Activated T-helper 1 cell treated with anti-CD3 and anti-CD28 coated beads, Interleukin-12 subunit alpha, Interleukin-12 subunit beta, Interleukin-2, Interleukin-4 antibody, amounts not matched to agents 30 ng/mL and 10 ng/mL and 1 ng/mL, durations not matched to agents 14 hours and 24 hours and 36 hours (primary cell): Measurements from ENCODE around the gene HSPA12B. TPM values are rescaled to one million over a fixed set of nuclear protein-coding genes. Genes with fewer than 3 reads are reported as not detected.
A peak's percentile ranks its signal among the peaks of the same experiment; 100 is the strongest.

ENCODE experiments used
- DNase-seq: peaks from one replicate; pipeline ENCODE4 v3.0.0; 2021; ENCODE audit warnings: low spot score
- H3K27ac Mint-ChIP-seq: one replicate; pipeline ENCODE4 v1.8.0; 2021; ENCODE audit warnings: mild to moderate bottlenecking, mixed read lengths
- H3K27me3 Mint-ChIP-seq: one replicate; pipeline ENCODE4 v1.8.0; 2022; ENCODE audit warnings: mild to moderate bottlenecking, moderate library complexity, mixed read lengths; ENCODE audit not compliant: insufficient read depth
- H3K36me3 Mint-ChIP-seq: one replicate; pipeline ENCODE4 v1.8.0; 2021; ENCODE audit warnings: low read depth, mixed read lengths
- H3K4me1 Mint-ChIP-seq: one replicate; pipeline ENCODE4 v1.8.0; 2021; ENCODE audit warnings: low read depth, mixed read lengths
- H3K4me3 Mint-ChIP-seq: one replicate; pipeline ENCODE4 v1.8.0; 2021; ENCODE audit warnings: mild to moderate bottlenecking, moderate library complexity, mixed read lengths
- H3K9me3 Mint-ChIP-seq: one replicate; pipeline ENCODE4 v1.8.0; 2021; ENCODE audit warnings: mixed read lengths
- intact Hi-C: fragments of 100-400 bp; cut with micrococcal nuclease; formaldehyde crosslinking; loops from one replicate; pipeline ENCODE4 v1.15.1; 2024
- total RNA-seq: library from RNA; stranded (reverse); gene quantifications from 2 replicates; pipeline ENCODE4 v1.2.3, GENCODE V29; 2022

The HSPA12B gene
- total RNA-seq, 1 donor from 2014 or later = not detected

DNA sequence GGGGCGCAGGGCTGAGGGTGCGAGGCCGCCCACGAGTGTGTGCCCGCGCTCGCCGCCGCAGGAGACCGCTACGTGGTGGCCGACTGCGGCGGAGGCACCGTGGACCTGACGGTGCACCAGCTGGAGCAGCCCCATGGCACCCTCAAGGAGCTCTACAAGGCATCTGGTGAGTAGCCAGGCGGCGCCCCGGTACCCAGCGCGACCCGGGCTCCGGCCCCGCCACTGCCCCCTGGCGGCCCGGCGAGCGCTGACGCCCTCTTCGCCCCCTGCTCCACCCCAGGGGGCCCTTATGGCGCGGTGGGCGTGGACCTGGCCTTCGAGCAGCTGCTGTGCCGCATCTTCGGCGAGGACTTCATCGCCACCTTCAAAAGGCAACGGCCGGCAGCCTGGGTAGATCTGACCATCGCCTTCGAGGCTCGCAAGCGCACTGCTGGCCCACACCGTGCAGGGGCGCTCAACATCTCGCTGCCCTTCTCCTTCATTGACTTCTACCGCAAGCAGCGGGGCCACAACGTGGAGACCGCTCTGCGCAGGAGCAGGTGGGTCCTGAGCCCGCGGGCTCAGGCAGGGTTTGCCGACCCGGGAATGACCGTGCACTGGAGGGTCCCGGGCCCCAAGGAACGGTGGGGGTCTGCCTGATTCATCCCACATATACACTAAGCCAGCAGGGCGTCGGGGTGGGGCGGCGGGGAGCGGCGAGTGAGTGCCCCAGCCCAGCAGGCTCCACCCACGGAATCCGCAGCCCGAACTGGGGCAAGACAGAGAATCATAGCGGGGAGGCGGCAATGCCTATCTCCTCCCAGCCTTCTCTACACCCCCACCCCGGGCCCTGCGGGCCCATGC lies 17.4 kb downstream of the HSPA12B start:
- peak; percentile 14 for DNase-seq
- H3K36me3 Mint-ChIP-seq = no peaks in the 10 kb centered on the region
- H3K27me3 Mint-ChIP-seq = peaks cover 7% of the 10 kb centered on the region
- H3K27ac Mint-ChIP-seq = no peak overlapping the region
- H3K4me3 Mint-ChIP-seq = no peak overlapping the region
- H3K9me3 Mint-ChIP-seq = no peaks in the 10 kb centered on the region
- intact Hi-C loops = loop anchor here (5.0 kb wide), 1 partner anchor 73 kb away; no protein-coding TSS in a partner anchor
- peaks cover 12% of the 10 kb centered on the region for H3K4me1 Mint-ChIP-seq

DNA sequence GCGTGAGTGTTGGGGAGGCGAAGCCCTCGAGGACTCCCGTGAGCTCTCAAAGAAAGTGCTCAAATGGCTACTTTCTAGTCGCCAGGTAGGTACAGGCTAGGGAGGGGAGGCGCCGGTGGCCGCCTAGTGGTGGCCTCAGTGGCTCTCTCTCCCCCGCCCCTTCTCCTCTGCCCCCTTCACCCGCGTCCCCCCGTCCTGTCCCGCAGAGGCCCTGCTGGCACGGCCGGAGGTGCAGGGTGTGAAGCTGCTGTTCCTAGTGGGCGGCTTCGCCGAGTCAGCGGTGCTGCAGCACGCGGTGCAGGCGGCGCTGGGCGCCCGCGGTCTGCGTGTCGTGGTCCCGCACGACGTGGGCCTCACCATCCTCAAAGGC lies 18.8 kb downstream of the HSPA12B start:
- intact Hi-C loops = no loop called here
- DNase-seq = no peak
- Mint-ChIP-seq H3K27ac (no peak overlapping the region), H3K9me3 (no peaks in the 10 kb centered on the region), H3K36me3 (no peaks in the 10 kb centered on the region), H3K4me3 (no peak overlapping the region), H3K27me3 (peaks cover 3% of the 10 kb centered on the region), H3K4me1 (peaks cover 7% of the 10 kb centered on the region)

DNA sequence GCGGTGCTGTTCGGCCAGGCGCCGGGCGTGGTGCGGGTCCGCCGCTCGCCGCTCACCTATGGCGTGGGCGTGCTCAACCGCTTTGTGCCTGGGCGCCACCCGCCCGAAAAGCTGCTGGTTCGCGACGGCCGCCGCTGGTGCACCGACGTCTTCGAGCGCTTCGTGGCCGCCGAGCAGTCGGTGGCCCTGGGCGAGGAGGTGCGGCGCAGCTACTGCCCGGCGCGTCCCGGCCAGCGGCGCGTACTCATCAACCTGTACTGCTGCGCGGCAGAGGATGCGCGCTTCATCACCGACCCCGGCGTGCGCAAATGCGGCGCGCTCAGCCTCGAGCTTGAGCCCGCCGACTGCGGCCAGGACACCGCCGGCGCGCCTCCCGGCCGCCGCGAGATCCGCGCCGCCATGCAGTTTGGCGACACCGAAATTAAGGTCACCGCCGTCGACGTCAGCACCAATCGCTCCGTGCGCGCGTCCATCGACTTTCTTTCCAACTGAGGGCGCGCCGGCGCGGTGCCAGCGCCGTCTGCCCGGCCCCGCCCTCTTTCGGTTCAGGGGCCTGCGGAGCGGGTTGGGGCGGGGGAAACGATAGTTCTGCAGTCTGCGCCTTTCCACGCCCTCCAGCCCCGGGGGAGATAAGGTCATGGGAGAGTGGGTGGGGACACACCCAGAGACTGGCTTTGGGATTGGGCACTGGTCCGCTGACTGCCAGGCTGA lies 19.3 kb downstream of the HSPA12B start:
- no peaks in the 10 kb centered on the region for H3K9me3 Mint-ChIP-seq
- H3K27me3 Mint-ChIP-seq = no peaks in the 10 kb centered on the region
- no peak overlapping the region for H3K27ac Mint-ChIP-seq
- peak; percentile 14 for DNase-seq
- H3K4me1 Mint-ChIP-seq = peaks cover 7% of the 10 kb centered on the region
- peaks cover 1% of the 10 kb centered on the region for H3K36me3 Mint-ChIP-seq
- peak overlapping the region; percentile 63 for H3K4me3 Mint-ChIP-seq
- intact Hi-C loops = no loop called here

DNA sequence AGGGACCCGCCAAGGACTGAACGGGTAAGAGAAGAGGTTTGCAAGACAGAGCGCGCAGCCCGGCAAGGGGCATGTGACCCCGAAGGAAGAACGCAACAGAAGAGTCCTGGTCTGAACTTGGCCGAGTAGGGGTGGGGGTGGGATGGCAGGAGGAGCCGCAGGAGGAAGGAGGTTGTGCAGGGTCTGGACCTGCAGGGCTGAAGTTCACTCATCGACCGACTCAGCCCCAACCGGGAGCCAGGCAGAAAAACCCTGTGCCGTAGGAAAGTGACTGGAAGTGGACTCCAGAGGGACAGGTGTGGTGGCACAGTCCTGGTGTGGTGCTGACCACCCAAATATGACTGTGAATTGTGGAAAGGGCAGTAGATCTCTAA lies 19.9 kb downstream of the HSPA12B start:
- Mint-ChIP-seq H3K27ac (peak overlapping the region; percentile 34), H3K4me3 (peak overlapping the region; percentile 63), H3K27me3 (no peaks in the 10 kb centered on the region), H3K4me1 (peaks cover 7% of the 10 kb centered on the region), H3K9me3 (no peaks in the 10 kb centered on the region), H3K36me3 (peaks cover 3% of the 10 kb centered on the region)
- intact Hi-C loops = no loop called here
- no peak for DNase-seq

DNA sequence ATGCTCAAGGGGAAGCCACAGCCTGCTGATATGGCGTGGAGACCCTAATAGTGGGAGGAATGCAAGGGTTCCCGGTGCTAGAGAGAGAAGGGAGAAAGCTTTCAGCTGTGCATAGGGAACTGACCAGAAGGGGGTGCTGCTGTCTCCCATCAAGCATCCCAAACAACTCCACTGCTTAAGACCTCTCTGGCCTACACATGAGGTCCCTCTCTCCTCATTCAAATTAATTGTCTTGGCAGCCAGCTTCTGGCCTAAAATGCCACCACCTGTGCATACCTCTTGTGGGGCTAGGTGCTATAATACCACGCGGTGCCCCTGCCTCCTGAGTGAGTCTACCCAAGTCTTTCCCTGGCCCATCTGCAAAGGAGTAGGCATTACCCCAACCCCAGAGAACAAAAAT lies 20.6 kb downstream of the HSPA12B start:
- no peak overlapping the region for H3K4me3 Mint-ChIP-seq
- intact Hi-C loops = loop anchor here (1.0 kb wide), 4 partner anchors 15 to 332 kb away; partner anchors contain the start of gene AP5S1
- peaks cover 5% of the 10 kb centered on the region for H3K36me3 Mint-ChIP-seq
- no peaks in the 10 kb centered on the region for H3K9me3 Mint-ChIP-seq
- H3K4me1 Mint-ChIP-seq = peaks cover 7% of the 10 kb centered on the region
- DNase-seq = peak; percentile 51
- no peak overlapping the region for H3K27ac Mint-ChIP-seq
- H3K27me3 Mint-ChIP-seq = no peaks in the 10 kb centered on the region

DNA sequence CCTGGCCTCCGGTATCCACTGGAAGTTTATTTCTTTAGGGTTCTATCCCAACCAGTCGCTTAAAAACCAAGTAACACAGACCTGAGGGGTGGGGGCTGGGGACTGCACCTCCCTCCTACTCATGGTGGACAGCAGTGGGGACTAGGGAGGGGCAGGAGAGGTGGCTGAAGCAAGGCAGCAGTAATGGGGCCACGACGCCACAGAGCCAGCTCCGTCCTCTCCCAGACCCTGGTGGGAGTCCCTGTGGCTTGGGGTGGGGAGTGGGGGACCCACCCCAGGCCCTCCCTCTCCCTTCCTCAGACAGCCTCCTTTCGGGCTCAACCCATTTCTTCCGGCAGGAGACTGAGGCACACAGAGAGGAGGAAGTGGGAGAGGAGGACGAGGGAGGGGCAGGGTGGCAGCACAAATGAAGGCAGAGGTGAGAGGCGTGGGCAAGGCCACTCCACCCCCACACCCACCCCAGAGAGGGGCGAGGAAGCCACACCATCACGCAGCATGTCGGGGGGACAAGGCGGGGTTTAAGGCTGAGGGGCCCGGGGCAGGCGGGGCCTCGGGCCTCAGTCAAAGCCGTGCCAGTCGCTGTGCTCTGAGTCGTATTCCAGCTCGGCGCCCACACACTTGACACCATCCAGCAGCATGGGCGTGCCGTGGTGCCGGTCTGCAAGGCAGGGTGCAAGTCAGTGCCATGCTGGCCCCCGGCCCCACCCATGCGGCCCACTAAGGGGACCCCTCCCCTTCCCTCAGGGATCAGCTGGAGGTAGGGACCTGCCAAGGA lies 21.2 kb downstream of the HSPA12B start:
- DNase-seq = no peak
- no peaks in the 10 kb centered on the region for H3K9me3 Mint-ChIP-seq
- H3K4me3 Mint-ChIP-seq = no peak overlapping the region
- H3K27ac Mint-ChIP-seq = no peak overlapping the region
- peaks cover 6% of the 10 kb centered on the region for H3K36me3 Mint-ChIP-seq
- intact Hi-C loops = loop anchor here (1.0 kb wide), 4 partner anchors 15 to 332 kb away; partner anchors contain the start of gene AP5S1
- no peaks in the 10 kb centered on the region for H3K27me3 Mint-ChIP-seq
- peaks cover 7% of the 10 kb centered on the region for H3K4me1 Mint-ChIP-seq

DNA sequence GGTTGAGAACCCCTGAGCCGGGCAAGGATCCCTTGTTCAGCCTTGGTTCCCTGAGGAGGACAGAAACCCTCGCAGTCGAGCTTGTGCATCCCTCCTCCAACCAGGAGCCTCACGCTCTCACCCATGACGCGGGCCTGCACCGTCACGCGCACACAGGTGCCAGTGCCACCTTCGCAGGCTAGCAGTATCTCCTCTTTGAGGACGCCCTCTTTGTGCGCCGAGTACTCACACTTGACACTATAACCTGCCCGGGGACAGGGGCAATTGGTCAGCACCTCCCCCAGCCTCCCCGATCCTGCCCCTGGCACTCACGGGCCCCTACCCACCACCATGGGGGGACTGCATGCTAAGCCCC lies 21.8 kb downstream of the HSPA12B start:
- Mint-ChIP-seq H3K27me3 (no peaks in the 10 kb centered on the region), H3K27ac (no peak overlapping the region), H3K36me3 (peaks cover 6% of the 10 kb centered on the region), H3K4me3 (no peak overlapping the region), H3K4me1 (peaks cover 7% of the 10 kb centered on the region), H3K9me3 (no peaks in the 10 kb centered on the region)
- intact Hi-C loops = no loop called here
- DNase-seq = no peak

DNA sequence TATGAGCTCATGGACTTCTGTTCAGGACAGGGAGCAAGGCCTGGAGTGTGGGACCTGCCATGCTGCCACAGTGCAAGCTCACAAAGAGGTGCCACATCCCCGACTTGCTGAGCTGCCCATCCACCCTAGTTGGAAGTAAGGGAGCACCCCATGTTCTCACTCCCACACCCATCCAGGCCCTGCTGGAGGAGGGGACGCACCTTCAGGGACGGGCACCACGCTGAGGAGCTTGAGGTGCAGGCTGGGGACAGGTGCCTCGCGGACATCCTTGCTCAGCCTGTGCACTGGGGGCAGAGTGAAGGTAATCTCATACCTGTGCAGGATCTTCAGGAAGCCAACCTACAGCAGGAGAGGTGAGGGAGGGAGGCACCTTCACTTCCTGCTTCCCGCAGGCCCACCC lies 22.8 kb downstream of the HSPA12B start:
- Mint-ChIP-seq H3K36me3 (peaks cover 6% of the 10 kb centered on the region), H3K4me3 (no peak overlapping the region), H3K4me1 (peaks cover 7% of the 10 kb centered on the region), H3K9me3 (no peaks in the 10 kb centered on the region), H3K27me3 (no peaks in the 10 kb centered on the region), H3K27ac (no peak overlapping the region)
- intact Hi-C loops = no loop called here
- no peak for DNase-seq

DNA sequence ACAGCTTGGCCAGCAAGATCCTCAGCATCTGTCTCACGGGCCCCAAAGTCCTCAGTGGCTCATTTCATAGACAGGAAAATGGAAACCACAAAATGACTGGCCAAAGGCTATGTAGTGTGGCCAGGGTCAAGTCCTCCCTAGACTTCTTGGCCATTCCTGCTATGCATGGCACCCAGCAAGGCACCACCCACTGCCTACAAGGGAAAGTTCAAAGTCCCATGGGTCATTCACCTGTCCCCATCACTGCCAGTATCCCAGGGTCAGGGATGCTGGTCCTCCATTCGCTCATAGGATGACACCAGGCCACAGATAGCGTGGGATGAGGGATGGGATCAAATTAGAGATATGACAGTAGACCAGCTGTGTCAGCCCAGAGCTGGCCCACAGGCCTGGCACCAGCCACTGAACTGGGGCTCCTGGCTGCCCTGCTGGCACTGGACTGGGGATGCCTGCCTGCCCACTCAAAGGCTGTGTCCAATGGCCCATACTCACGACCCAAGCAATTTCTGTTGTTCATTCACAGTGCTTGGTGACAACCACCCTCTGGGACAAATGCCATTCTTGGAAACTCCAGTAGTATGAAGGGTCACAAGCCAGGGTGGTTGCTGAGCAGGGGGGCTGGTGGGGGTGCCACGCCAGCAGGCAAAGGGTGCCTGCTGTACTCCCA lies 23.5 kb downstream of the HSPA12B start:
- Mint-ChIP-seq H3K4me3 (no peak overlapping the region), H3K4me1 (peaks cover 7% of the 10 kb centered on the region), H3K27ac (no peak overlapping the region), H3K9me3 (no peaks in the 10 kb centered on the region), H3K36me3 (peaks cover 6% of the 10 kb centered on the region), H3K27me3 (no peaks in the 10 kb centered on the region)
- intact Hi-C loops = no loop called here
- DNase-seq = no peak

DNA sequence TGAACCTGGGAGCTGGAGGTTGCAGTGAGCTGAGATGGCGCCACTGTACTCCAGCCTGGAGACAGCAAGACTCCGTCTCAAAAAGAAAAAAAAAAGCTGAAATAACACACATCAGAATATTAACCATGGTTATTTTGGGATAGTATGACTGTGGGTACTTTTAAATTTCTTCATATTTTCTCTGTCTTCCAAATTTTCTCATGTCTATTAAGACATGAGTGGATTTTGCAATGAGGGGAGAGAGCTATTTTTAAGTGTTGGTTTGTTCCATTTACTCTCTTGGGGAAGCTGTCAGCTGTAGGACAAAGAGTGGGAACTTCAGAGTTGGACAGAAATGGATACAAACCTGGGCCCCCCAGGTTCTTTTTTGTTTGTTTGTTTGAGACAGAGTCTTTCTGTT lies 24.8 kb downstream of the HSPA12B start:
- DNase-seq = no peak
- Mint-ChIP-seq H3K4me3 (no peak overlapping the region), H3K36me3 (peaks cover 6% of the 10 kb centered on the region), H3K9me3 (no peaks in the 10 kb centered on the region), H3K27ac (no peak overlapping the region), H3K27me3 (no peaks in the 10 kb centered on the region), H3K4me1 (peaks cover 5% of the 10 kb centered on the region)
- intact Hi-C loops = no loop called here

DNA sequence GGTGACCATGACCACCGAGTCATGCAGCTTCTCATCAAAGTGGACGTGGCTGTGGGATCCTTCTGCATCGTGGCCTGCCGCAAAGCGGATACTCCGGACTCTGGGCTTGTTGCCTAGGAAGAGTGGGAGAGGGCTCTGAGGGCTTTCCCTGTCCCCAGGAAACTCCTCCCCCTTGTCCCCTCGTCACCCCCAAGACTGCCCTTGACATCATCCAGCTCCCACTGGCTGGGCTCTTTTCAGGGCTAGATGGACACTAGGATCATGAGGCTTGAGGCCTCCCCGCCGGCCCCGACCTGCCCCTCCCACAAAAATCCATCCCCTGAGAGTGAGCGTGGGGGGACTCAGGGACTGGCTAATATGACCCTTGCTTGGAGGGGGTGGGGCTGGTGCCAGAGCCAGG lies 26.1 kb downstream of the HSPA12B start:
- no peak for DNase-seq
- Mint-ChIP-seq H3K9me3 (no peaks in the 10 kb centered on the region), H3K36me3 (peaks cover 6% of the 10 kb centered on the region), H3K27ac (no peak overlapping the region), H3K4me3 (no peak overlapping the region), H3K27me3 (no peaks in the 10 kb centered on the region), H3K4me1 (no peaks in the 10 kb centered on the region)
- intact Hi-C loops = no loop called here

DNA sequence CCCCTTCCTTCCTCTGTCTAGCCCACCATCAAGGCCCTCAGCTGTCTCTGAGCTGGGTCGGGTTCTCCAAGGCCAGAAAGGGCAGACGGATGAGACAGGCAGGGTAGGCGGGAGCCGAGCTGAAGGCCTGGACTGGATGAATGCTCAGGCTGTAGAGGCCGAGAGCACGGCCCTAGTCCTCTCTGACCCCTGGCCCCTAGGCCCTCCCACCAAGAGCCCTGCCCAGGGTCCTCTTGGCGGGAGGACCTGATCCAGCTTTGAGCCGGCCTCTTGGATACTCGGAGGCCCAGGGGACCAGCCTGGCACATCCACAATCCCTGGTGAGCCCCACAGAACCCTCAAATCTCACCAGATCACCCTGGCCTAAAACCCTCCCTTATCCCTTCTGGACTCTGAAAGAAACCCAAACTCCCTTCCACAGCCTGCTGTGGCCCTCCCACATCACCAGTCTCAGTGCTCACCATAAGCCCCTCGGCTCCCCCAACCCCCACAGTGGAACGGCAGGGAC lies 26.9 kb downstream of the HSPA12B start:
- Mint-ChIP-seq H3K27me3 (no peaks in the 10 kb centered on the region), H3K36me3 (peaks cover 6% of the 10 kb centered on the region), H3K9me3 (no peaks in the 10 kb centered on the region), H3K4me3 (no peak overlapping the region), H3K4me1 (no peaks in the 10 kb centered on the region), H3K27ac (peak overlapping the region; percentile 36)
- intact Hi-C loops = no loop called here
- DNase-seq = no peak
